RWPE2 (cell line): ENCODE measurements around the gene RPLP2.

ENCODE experiments used
- ATAC-seq: fragments of 200-7000 bp; cut with Tn5 transposase; 3 replicates; pipeline ENCODE4 v1.9.1; 2021; ENCODE audit warnings: low read depth
- DNase-seq: peaks from one replicate; pipeline ENCODE4 v3.0.0-alpha.2; 2020; ENCODE audit warnings: low spot score
- H3K27ac ChIP-seq: fragments of 450-650 bp; 2 replicates; pipeline ENCODE4 v1.5.1; 2017; ENCODE audit warnings: mild to moderate bottlenecking; ENCODE audit not compliant: poor library complexity, severe bottlenecking
- H3K27me3 ChIP-seq: fragments of 250-450 bp; sonication (Bioruptor Pico); 2 replicates; pipeline ENCODE4 v1.5.1; 2021; ENCODE audit warnings: mild to moderate bottlenecking, moderate library complexity; ENCODE audit not compliant: insufficient read depth, poor library complexity, severe bottlenecking
- H3K36me3 ChIP-seq: fragments of 250-450 bp; sonication (Bioruptor Pico); 2 replicates; pipeline ENCODE4 v1.5.1; 2020; ENCODE audit warnings: low read depth, mild to moderate bottlenecking, moderate library complexity
- H3K4me1 ChIP-seq: fragments of 250-450 bp; sonication (Bioruptor Pico); 2 replicates; pipeline ENCODE4 v1.5.1; 2021; ENCODE audit warnings: mild to moderate bottlenecking, moderate library complexity; ENCODE audit not compliant: insufficient read depth, poor library complexity, severe bottlenecking
- H3K4me3 ChIP-seq: fragments of 250-450 bp; sonication (Bioruptor Pico); 2 replicates; pipeline ENCODE4 v1.5.1; 2021; ENCODE audit warnings: mild to moderate bottlenecking, moderate library complexity; ENCODE audit not compliant: severe bottlenecking
- H3K9me3 ChIP-seq: fragments of 250-450 bp; sonication (Bioruptor Pico); 2 replicates; pipeline ENCODE4 v1.5.1; 2021; ENCODE audit warnings: mild to moderate bottlenecking, moderate library complexity; ENCODE audit not compliant: severe bottlenecking
- CTCF ChIP-seq: fragments of 450-650 bp; IDR thresholded peaks from one replicate; pipeline ENCODE4 v1.5.1; 2017; ENCODE audit warnings: mild to moderate bottlenecking, moderate library complexity; ENCODE audit not compliant: poor library complexity, severe bottlenecking

Gene RPLP2

GRCh38 chr11:777288-778255, 32.2 kb upstream of the RPLP2 start, which contains the start of gene GATD1:
Gene GATD1 (minus strand): TSS chr11:777487. CDS start chr11:777462, 25 bp downstream.
- peaks cover 49% of the 10 kb centered on the region for H3K36me3 ChIP-seq
- DNase-seq (peak; percentile 87), ATAC-seq (peak; percentile 54)
- H3K4me1 ChIP-seq: peaks cover 10% of the 10 kb centered on the region
- H3K27ac ChIP-seq: peak within 1 kb of the TSS; percentile 72
- no peaks in the 10 kb centered on the region for H3K27me3 ChIP-seq
- TF ChIP-seq CTCF: peak; percentile 7
- H3K4me3 ChIP-seq: peak within 1 kb of the TSS; percentile 99
- H3K9me3 ChIP-seq: no peaks in the 10 kb centered on the region

- Histone ChIP-seq H3K4me1 (peaks cover 16% of the 10 kb centered on the region), H3K27me3 (no peaks in the 10 kb centered on the region), H3K9me3 (no peaks in the 10 kb centered on the region), H3K27ac (peak overlapping the region; percentile 72), H3K4me3 (no peak overlapping the region), H3K36me3 (peaks cover 32% of the 10 kb centered on the region)
- TF ChIP-seq CTCF: peak; percentile 12
- DNase-seq (no peak), ATAC-seq (no peak)
Observed at GRCh38 chr11:778976-779954, 30.5 kb upstream of the RPLP2 start.

GRCh38 chr11:779955-780532, 29.7 kb upstream of the RPLP2 start:
- Histone ChIP-seq H3K27me3 (no peaks in the 10 kb centered on the region), H3K27ac (no peak overlapping the region), H3K9me3 (no peaks in the 10 kb centered on the region), H3K36me3 (peaks cover 24% of the 10 kb centered on the region), H3K4me1 (peaks cover 16% of the 10 kb centered on the region), H3K4me3 (no peak overlapping the region)
- DNase-seq: no peak
- TF ChIP-seq CTCF: no peak
- no peak for ATAC-seq

GRCh38 chr11:782264-783174, 27.2 kb upstream of the RPLP2 start:
- no peak overlapping the region for H3K4me3 ChIP-seq
- no peak for TF ChIP-seq CTCF
- no peak overlapping the region for H3K27ac ChIP-seq
- no peak for ATAC-seq
- H3K9me3 ChIP-seq: no peaks in the 10 kb centered on the region
- no peak for DNase-seq
- peaks cover 23% of the 10 kb centered on the region for H3K36me3 ChIP-seq
- H3K27me3 ChIP-seq: no peaks in the 10 kb centered on the region
- peaks cover 11% of the 10 kb centered on the region for H3K4me1 ChIP-seq
